HL-60 (cell line): ENCODE measurements around the gene SCGN.

Source experiments
- CTCF ChIP-seq: IDR thresholded peaks from one replicate; pipeline ENCODE4 v1.5.1; 2011; ENCODE audit warnings: low read length, control low read depth, inconsistent platforms; ENCODE audit not compliant: insufficient read depth
- POLR2AphosphoS5 ChIP-seq: IDR thresholded peaks from 2 replicates; pipeline ENCODE4 v1.6.1; 2012; ENCODE audit warnings: low read depth
- TF ChIP-seq, protein P1 (sequence below): IDR thresholded peaks from 2 replicates; pipeline ENCODE4 v1.6.1; 2012; ENCODE audit warnings: low read depth; ENCODE audit not compliant: insufficient replicate concordance

DNA sequence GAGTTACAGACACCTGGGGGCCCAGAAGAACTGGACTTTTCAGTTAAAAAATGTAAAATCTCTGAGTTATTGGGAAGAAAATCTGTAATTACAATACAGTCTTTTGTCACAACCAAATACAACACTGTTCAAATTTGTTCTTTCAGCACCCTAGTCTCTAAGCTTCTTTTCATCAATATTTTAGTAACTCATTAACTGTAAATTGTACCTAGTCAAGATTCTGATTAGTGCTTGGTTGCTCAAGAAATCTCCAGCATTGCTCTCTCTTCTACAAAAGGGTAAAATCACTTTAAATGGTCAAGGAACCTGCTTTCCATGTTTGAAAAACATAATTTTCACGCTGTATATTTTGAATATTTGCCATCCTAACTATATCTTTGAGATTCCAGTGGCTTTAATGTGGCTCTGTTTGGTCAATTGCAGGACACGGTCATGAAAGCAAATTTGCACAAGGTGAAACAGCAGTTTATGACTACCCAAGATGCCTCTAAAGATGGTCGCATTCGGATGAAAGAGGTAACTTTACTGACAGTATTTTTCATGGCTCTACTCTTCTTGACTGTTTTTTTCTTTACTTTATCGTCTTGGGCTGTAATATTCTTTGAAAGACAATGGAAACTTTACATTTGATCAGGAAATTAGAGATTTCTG lies 9.2 kb downstream of the SCGN start:
- TF ChIP-seq CTCF (no peak), POLR2AphosphoS5 (no peak)
- TF ChIP-seq, protein P1, sequence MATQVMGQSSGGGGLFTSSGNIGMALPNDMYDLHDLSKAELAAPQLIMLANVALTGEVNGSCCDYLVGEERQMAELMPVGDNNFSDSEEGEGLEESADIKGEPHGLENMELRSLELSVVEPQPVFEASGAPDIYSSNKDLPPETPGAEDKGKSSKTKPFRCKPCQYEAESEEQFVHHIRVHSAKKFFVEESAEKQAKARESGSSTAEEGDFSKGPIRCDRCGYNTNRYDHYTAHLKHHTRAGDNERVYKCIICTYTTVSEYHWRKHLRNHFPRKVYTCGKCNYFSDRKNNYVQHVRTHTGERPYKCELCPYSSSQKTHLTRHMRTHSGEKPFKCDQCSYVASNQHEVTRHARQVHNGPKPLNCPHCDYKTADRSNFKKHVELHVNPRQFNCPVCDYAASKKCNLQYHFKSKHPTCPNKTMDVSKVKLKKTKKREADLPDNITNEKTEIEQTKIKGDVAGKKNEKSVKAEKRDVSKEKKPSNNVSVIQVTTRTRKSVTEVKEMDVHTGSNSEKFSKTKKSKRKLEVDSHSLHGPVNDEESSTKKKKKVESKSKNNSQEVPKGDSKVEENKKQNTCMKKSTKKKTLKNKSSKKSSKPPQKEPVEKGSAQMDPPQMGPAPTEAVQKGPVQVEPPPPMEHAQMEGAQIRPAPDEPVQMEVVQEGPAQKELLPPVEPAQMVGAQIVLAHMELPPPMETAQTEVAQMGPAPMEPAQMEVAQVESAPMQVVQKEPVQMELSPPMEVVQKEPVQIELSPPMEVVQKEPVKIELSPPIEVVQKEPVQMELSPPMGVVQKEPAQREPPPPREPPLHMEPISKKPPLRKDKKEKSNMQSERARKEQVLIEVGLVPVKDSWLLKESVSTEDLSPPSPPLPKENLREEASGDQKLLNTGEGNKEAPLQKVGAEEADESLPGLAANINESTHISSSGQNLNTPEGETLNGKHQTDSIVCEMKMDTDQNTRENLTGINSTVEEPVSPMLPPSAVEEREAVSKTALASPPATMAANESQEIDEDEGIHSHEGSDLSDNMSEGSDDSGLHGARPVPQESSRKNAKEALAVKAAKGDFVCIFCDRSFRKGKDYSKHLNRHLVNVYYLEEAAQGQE = no peak
